SK-N-DZ (cell line): ENCODE measurements around the gene TFPI.
"Not testable (repeated sequence)": the region's sequence is repeated elsewhere in the genome, so short reads cannot be mapped to it uniquely, and the experiment has no call there.

Experiments used
- DNase-seq: peaks from one replicate; pipeline ENCODE4 v3.0.0-alpha.2; 2015; ENCODE audit warnings: low spot score

The TFPI gene

GRCh38 chr2:187529248-187529976 lies 24.8 kb downstream of the TFPI start:
- no peak for DNase-seq

GRCh38 chr2:187528042-187528441 lies 26.2 kb downstream of the TFPI start:
- DNase-seq = no peak

GRCh38 chr2:187527262-187527661 lies 27.0 kb downstream of the TFPI start:
- no peak for DNase-seq

GRCh38 chr2:187526792-187527191 lies 27.4 kb downstream of the TFPI start:
- no peak for DNase-seq

- DNase-seq = no peak
Measured at GRCh38 chr2:187525163-187525900, 28.9 kb downstream of the TFPI start.

GRCh38 chr2:187523325-187523724 lies 30.9 kb downstream of the TFPI start:
- no peak for DNase-seq

- no peak for DNase-seq
Measured at GRCh38 chr2:187520121-187520624, 34.1 kb downstream of the TFPI start.

GRCh38 chr2:187519419-187520120 lies 34.7 kb downstream of the TFPI start:
- DNase-seq = no peak

- DNase-seq = not testable (repeated sequence)
Measured at GRCh38 chr2:187517750-187518361, 36.4 kb downstream of the TFPI start.

- not testable (repeated sequence) for DNase-seq
Measured at GRCh38 chr2:187516630-187517510, 37.4 kb downstream of the TFPI start.

GRCh38 chr2:187514930-187515329 lies 39.3 kb downstream of the TFPI start:
- no peak for DNase-seq

- DNase-seq = not testable (repeated sequence)
Measured at GRCh38 chr2:187514235-187514829, 39.9 kb downstream of the TFPI start.

GRCh38 chr2:187513460-187514234 lies 40.6 kb downstream of the TFPI start:
- DNase-seq = not testable (repeated sequence)

GRCh38 chr2:187511356-187512315 lies 42.6 kb downstream of the TFPI start:
- DNase-seq = no peak

GRCh38 chr2:187510419-187511355 lies 43.5 kb downstream of the TFPI start:
- not testable (repeated sequence) for DNase-seq

GRCh38 chr2:187509667-187510417 lies 44.4 kb downstream of the TFPI start:
- DNase-seq = no peak
